NCI-H82 treated with DMSO at 0.1 percent for 48 hours (cell line): ENCODE results near the gene TSPAN18.
A peak's percentile ranks its signal among the peaks of the same experiment; 100 is the strongest.

ENCODE experiments used
- DNase-seq: peaks from one replicate; lab custom pipeline; 2025; ENCODE audit not compliant: unreplicated experiment; lab: John Stamatoyannopoulos, UW

TSPAN18 gene, protein sequence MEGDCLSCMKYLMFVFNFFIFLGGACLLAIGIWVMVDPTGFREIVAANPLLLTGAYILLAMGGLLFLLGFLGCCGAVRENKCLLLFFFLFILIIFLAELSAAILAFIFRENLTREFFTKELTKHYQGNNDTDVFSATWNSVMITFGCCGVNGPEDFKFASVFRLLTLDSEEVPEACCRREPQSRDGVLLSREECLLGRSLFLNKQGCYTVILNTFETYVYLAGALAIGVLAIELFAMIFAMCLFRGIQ

DNA sequence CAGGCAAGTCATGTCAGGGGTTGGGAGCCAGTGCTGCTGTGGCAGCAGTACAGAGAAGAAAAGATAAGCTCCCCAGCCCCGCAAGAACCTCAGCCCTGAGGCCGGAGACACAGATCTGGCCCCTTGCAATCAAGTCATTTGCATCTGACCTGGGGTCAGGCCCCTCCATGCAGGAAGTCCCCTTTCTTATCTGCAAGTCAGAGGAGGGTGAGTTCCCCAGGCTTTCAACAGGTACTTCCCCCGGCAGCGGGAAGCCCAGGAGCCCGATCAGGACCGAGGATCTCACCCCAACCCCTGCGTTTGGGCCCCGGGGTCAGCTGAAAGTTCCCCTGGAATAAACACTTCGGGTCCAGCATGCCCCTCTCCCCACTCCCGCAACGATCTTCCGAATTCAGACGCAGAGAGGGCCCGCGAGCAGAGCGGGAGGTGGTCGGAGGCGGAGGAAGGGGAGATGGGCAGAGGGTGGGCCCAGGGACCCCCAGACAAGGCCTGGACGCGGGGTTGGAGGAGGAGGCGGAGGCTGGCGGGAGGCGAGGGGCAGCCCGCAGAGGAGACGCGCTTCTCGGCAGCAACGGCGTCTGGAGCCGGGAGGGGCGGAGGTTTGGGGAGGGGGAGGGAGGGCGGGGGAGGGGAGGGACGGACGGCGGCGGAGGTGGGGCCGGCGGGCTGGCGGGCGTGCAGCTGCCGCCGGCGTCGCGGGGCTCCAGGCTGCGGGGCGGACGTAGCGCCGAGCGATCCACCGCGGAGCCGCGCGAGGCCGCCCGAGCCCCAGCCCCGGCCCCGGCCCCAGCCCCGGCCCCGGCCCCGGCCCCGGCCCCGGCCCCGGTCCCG lies at the start of gene TSPAN18:
TSPAN18 (plus strand) TSS at position 680 of the 831 bp plus-strand sequence. CDS start 179,455 bp downstream, outside the sequence.
- DNase-seq, result no peak

DNA sequence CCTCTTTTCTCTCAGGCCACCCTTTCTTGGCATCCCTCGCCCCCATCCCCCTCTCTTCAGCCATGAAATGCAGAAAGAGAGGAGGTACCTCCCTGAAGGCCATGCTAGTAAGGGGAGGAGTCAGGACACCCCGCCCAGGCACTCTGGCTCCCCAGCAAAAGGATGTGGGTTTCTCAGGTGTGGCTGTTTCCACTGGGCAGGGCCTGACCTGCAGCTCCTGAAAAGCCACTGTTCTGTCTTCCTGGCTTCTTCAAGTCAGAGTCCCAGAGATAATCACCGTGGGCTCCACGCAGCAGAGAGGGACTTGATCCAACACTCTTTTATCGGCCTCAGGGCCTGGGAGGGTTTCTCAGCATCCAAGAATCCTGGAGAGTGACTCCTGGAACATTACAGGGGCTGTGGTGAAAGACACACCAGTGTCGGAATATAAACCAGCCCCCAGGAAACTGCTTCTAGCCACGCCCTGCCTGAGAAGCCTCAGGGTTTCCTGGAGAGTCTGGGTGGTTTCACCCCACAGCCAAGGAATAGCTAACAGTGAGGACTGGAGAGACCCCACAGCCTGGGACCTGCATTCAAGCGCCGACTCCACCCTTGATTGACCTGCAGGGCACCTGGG lies 45.7 kb upstream of the TSPAN18 start:
- no peak for DNase-seq

DNA sequence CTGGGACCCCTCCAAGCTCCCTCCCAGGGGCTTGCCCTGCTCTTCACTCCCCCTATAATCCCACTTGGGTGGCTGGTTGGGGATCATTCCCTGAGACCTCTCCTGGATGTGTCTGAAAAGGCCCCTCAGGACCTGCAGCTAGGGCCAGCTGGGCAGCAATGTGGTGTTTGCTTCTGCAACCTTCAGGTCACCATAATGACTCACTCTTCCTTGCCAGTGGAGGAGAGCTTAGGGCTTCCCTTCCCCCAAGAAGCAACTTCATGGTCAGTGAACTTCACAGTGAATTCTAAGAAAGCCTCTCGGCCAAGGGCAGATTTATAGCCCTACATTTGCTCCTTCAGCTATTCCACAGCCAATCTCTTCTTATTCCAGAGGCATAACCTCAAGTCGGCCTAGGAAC lies 45.1 kb upstream of the TSPAN18 start:
- DNase-seq, result no peak

DNA sequence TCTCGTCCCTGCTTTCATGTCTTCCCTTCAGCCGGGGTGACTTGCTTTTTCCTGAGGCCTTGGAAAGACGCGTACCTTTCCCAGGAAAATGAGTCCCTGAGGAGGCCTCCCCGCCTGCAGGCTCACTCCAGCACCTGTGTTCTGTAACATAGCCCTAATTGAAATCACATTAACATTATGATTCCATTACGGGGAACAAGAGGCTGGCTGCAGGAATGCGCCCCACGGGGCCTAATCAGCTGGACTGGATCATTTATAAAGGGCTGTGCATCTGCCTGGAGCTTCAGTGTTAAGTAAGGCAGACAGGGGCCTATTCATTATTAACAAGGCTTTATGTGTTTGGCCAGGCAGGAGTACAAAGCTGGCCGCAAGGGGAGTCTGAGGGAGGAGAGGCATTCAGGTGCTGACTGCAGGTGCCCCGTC lies 41.9 kb upstream of the TSPAN18 start:
- peak; percentile 59 for DNase-seq

DNA sequence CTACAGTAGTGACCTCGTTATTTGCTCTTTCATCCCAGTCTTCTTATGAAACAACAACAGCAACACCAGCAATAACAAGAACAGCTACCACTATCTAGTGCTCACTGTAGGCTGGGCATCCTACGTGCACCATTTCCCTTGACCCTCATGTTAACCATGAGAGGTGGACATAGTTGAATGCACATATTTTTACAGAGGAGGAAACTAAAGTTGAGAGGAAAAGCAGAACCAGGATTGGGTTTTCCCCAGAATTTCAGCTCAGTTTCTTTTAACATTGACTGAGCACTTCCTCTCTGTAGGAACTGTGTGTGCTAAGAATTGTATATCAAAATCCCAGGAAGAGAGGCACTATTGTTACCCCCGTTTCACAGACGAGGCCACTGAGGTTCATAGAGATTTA lies 39.4 kb upstream of the TSPAN18 start:
- DNase-seq, result no peak

DNA sequence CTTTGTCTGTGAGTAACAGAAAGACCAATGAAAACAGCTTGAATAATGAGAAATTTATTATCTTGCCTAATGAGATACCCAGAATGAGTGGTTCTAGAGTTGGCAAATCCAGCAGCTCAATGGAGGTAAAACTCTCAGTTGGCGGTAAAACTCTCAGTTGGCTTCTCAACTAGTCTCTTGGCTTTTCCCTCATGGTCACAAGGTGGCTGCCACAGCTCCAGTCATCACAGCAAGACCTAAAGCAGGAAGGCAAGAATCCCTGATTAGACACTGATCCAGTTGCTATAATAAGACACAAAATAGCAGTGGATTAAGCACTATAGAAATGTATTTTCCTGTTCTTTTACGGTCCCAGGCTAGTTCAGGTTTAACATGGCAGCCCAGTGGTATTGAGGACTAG lies 37.5 kb upstream of the TSPAN18 start:
- DNase-seq, result no peak

DNA sequence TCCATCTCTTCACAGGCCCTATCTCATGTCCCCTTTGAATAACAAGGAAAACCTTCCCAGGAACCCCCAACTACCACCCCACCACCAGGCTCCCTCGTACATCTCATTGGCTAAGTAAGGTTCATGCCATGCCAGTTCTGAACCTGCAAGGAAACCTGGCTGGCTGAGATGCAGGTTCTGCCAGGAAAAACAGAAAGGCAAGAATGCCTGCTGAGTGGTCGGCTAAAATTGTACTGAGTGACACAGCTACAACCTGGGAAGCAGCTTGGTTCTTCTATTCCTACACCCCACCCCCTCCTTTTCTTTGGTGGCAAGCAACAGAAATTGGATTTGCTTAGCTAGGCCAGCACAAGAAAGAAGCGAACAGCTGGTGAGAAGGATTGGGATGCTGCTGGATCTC lies 36.1 kb upstream of the TSPAN18 start:
- peak; percentile 84 for DNase-seq

DNA sequence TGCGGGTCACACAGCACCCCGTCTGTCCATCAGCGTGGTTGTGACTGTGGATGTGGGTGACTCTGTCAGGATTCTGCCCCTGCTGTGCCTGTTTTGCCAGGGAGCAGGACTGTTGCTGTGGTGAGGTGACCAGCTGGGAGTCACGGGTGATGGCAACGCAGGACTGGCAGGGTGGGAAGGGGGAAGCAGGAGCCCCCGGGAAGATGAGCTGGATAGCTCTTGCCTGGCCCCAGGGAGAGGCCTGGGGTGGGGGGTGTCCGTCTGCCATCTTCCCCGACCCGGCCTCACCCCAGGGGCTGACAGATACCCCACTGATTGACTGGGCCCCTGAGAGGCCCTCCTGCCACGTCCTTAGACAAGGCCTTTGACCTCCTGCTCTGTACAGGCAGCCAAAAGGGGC lies 34.3 kb upstream of the TSPAN18 start:
- no peak for DNase-seq

DNA sequence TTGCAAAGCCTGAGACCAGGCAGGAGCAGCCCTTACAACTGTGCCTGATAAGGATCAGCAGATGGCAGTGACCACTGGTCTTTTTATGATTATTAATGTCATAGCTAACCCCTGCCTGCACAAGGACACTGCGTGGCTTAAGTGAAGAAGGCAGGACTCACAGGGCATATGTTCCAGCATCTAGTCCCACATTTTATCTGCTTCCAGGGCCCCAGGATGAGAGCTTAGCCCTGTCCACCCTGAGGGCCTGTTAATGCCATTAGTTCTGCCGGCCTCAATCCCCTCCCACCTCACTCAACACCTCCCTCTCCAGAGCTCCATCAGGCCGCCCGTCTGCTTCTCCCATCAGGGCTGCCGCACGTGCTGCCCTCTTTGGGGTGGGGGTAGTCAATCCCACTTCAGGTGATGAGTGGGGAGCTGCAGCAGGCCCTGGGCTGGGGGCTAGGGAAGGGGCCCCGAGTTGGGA lies 33.1 kb upstream of the TSPAN18 start:
- DNase-seq, result peak; percentile 83

DNA sequence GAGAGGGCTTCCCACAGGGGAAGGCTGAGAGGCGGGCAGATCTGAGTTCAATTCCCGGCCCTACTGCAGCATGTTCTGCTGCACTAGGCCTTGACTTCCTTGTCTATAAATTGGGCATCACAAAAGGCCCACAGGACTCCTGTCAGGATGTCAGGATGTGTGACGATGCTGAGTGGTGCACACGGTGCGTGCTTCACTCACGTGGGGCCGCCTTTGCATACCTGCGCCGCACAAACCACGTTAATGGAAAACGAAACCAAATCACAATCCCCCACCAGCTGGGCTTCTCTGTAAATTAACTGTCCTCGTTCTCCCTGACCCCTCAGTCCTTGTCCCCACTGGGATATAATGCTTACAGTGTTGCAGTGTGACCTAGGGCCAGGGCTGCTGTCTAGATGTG lies 32.3 kb upstream of the TSPAN18 start:
- no peak for DNase-seq

DNA sequence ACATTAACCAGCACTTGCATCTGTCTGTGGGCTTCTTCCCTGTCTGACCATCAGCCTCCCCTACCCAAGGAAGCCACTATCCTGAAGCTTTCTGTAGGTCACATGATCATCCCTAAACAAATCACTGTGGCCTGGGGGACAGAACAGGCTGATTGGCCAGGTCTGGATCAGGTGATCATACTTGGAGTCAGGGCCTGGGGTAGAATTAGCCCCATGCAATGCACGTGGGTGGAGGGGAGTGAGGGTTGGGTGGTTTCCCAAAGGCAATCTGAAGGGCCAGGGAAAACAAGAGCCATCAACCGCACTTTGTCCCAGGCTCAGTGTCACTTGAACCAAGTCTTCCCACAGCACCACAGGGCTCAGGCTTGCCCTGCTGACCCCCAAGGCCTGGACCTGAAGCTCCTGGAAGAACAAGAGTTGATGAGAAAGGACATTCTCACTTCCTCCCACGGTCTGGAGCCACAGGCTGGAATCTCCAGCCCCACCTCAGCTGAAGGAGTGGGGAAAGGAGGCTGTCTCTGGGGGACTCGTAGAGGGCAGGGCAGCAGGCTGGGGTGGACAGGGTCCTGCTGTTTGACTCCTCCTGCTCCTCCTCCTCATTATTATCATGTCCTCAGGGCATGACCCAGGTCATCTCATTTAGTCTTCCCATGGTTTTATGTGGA lies 31.5 kb upstream of the TSPAN18 start:
- DNase-seq, result no peak

DNA sequence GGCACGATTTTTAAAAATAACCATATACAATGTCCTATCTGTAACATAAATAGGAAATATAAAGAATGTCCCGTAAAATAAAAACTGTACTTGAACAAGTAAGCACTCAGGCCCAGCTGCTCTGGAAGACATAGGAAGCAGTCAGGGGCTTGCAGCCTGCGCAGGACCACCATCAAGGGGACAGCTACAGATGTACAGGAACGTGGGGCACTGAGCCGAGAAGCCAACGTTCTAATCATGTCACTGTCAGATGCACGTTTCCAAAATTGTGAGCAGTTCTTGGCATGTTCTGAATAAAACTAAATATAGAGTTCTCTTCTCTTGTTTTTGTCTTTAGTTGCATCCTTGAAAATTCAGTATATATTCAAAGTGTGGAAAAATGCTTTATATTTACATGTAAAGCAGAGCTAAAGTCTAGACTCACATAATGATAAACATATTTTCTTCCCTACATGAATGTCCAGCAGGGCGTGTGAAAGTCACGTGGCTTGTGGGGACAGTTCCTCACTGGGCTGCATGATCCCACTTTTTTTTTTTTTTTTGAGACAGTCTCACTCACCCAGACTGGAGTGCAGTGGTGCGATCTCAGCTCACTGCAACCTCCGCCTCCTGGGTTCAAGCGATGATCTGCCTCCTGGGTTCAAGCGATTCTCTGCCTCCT lies 28.4 kb upstream of the TSPAN18 start:
- DNase-seq, result peak; percentile 13

DNA sequence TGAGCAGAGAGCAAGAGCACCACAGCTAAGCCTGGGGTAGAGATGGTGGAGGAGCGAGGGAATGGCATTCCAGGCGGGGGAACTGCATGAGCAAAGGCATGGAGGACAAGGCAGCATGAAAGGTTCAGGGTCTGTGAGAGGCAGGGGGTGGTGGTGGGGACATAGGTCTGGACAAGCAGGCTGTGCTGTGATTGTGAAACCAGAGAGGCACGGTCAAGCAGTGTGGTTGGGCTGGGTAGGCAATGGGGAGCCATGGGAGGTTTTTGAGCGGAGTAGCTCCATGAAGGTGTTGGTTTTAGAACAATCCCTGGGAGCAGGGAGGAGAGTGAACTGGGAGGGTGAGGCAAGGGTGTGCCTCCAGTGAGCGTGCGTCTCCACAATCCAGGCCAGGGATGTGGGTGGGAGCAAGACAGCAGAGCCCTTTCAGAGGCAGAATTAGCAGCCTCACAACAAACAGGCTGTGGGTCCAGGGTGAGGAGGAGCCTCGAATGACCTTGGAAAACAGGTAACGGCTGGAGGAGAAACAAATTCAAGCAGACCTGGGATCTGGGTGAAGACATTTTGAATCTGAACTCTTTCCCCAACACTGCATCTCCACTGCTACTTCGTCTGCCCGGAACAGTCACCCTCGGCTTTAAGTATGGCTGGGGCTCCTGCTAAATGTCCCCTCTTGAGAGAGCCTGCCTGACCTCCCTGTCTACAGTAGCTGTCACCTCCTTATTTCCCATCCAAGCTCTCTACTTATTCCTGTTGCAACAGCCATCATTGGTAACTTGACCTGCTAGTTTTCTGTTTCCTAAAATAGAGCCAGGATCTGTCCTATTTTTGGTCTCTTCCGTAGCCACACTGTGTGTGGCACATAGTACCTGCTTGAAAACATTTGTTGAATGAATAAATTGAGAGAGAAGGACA lies 27.0 kb upstream of the TSPAN18 start:
- DNase-seq, result no peak

DNA sequence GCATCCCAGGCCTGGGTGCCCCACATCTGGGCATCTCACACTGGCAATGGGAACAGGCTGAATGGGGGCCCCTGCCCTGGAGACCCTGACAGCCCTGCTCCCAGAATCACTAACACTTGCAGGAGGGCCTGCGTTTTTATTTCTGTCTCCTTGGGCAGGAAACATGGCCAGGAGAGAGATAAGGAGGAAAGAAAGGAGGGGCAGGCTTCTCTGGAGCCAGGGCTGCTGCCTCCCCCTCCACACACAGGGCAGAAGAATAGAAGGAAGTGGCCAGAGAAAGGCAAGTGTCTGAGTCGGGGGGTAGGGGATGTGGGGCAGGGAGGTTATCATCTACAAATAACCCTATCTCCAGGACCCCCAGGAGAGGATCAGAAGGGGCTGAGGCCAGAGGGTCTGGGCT lies 25.5 kb upstream of the TSPAN18 start:
- DNase-seq, result no peak

DNA sequence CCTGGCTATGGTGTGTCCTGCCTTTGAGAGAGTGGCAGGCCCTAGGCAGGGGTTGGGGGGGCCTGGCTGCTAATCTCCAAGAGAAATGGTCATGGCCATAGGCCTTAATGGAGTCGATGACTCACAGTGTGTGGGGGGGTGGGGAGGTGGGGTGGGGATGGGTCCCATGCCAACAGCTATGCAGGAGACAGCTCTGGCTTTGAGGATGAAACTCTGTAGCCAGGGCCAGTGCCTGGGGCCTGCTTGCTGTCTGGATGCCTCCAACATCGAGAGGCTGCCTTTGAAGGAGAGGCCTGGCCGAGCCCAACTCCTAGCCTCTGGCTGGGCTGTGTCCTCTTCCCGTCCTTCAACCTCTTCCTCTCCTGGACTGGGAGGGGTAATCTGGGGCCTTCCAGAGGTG lies 23.9 kb upstream of the TSPAN18 start:
- no peak for DNase-seq

DNA sequence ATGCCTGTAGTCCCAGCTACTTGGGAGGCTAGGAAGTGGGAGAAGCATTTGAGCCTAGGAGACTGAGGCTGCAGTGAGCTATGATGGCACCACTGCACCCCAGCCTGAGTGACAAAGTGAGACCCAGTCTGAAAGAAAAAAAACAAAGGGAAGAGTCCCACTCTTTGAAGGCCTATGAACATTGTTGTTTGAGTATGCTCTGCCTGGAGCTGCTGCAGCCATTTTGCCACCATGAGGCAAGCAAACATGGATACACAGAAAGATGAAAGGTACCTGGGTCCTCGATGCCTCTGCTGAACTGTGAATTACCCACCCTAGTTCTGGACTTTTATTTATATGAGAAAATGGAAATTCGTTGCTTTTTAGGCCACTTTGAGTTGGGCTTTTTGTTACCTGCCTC lies 19.7 kb upstream of the TSPAN18 start:
- no peak for DNase-seq

DNA sequence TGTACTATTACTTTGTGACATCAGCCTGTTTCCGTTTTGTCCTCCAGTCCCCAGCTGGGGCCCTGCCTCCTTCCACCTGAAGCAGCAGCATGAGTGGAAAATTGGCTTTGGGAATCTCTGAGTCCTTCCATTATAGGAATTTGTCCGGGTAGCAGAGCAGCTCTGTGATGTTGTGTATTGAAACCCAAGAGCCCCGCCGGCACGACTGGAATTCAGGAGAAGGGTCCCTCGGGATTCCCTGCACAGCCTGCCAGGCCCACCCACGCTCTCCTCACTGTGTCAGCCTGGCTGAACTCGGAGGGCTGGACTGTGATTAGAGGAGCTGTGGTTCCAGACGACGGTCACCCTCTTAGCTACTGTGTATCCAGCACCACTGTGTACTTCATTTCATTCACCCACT lies 18.8 kb upstream of the TSPAN18 start:
- DNase-seq, result no peak

DNA sequence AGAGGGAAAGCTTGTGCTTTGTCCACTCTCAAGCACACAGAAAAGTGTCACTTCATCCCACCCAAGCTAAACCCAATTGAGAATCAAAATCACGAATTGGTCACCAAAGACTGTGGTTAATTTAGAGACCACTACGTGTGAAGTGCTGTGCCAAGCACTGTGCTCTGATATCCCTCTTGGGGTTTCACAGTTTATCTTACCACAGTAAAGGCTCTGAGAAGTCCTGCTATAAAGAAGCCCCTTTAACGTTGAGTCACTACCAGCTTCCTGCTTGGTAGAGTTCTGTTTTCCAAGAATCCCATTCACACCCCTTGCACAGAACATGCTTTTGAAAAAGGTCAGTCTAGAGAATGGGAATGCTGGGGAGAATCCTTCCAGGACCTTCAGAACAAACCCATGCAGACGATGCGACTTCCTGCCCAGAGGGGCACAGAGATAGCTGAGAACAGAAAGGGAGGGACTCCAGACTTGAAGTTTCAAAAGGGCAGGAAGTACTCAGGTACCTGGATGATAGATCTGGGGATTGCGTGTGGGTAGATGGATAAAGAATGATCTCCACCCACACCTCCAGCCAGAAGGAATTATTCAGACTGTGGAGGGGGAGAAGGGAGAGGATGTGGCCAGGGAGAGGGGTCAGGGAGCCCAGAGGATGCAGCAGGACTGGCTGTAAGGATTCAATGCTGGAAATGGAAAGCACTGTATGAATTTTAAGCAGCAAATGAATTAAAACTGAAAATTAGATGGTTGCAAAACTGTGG lies 18.1 kb upstream of the TSPAN18 start:
- DNase-seq, result no peak

DNA sequence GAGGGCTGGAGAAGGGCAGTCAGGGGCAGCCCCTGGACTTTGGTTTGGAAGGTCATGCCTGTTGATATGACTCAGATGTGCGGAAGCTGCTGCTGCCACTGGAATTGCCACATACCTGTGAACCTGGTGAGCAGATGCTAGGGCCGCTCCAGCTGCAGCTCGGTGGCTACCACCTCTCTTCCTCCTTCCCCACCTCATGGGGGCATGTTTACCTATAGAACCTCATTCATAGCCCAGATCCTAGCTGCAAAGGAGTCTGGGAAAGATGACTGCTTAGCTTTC lies 17.5 kb upstream of the TSPAN18 start:
- DNase-seq, result no peak
